Measurements from ENCODE around the gene CHRNA9.
"Not testable (repeated sequence)": the region's sequence is repeated elsewhere in the genome, so short reads cannot be mapped to it uniquely, and the experiment has no call there.

The CHRNA9 gene

DNA sequence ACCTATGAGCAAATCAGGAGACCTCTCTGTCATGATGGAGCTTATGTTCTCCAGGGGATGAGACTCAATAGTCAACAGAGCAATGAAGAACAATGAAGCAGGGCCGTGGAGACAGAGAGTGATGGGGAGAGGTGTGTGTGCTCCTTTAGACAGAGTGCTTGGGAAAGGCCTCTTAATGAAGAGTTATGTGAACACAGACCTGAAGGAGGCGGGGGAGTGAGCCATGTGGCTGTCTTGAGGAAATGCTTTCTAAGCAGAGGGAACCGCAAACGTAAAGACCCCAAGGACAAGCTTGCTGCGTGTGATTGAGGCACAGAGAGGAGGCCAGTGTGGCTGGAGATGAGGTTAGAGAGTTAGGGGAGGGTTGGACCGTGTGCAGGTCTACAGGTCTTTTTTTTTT is 53.1 kb downstream of the CHRNA9 start:
- DNase-seq (ENCODE audit: low read depth in 2 of 2), result no peak

DNA sequence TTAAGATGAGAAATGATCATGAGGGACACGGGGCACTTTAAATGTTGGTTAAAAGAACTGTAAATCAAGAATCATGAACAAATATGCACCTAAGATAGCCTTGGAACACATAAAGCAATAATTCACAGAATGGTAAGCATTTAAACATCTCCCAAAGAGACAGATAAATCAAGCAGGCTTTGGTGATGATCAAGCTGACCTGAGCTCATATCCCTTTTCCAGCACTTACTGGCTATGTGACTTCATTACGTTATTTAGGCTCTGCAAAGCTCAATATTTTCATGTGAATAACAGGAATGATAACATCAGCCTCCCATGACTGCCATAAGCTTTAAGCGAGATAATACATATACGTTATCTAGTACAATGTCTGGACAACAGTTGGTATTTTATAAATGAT is 54.9 kb downstream of the CHRNA9 start:
- DNase-seq (ENCODE audit: low read depth in 2 of 2), result no peak

DNA sequence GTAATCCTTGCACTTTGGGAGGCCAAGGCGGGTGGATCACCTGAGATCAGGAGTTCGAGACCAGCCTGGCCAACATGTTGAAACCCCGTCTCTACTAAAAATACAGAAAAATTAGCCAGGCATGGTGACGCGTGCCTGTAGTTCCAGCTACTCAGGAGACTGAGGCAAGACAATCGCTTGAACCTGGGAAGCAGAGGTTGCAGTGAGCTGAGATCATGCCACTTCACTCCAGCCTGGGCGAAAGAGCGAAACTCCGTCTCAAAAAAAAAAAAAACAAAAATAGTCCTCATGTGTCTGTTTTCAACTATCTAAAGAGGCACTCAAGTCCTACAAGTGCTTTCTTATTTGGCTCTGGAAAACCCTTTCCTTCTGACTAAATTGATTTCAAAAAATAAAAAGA is 57.1 kb downstream of the CHRNA9 start:
- DNase-seq (ENCODE audit: low read depth in 2 of 2), result not testable (repeated sequence)

DNA sequence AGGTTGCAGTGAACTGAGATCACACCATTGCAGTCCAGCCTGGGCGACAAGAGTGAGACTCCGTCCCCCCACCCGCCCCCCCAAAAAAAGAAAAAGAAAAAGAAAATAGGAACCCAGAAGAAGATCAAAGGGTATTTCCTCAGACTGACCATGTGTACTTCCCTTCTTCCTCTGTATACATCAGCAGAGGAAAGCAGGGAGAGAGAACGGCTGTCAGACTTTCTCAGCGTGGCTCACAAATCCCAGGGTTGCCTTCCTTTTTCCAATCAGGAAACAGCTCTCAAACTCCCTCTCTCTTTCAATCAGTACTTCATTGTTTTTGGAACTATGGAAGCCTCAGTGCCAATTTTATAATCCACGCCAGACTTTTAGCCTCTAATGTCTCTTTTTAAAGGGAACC is 59.1 kb downstream of the CHRNA9 start:
- DNase-seq (ENCODE audit: low read depth in 2 of 2), result no peak

DNA sequence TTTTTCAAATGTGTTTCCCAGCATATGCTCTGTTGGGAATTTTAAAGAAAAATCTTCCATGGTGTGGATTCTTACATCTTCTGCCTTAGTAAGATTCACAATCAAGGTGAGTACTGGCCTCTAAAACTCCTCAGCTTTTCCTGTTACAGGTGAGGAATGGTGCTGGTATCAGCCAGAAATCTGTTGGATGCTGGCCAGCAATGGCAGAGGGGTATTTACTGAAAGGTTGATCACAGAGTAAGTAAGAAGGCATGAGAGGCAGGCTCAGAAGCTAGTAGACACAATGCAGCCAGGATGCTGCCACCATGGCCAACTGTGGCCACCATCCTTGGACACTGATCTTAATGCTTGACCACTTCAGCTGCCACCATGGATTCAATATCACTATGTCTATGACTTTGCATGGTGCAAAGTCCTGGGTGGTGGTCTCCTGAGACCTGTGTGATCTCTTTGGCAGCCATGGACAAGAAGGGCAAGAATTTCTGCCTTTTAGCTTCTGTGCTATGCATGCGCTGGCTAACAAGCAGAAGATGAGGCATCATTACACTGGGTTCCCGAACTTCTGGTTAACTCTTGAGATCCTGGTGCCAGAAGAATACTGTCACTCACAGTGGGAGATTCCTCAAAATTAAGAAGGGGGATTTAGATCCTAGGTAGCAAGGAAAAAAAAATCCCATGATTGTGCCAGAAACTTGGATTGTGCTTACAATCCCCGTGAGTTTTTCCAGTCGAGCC is 60.2 kb downstream of the CHRNA9 start:
- no peak for DNase-seq (ENCODE audit: low read depth in 2 of 2)

DNA sequence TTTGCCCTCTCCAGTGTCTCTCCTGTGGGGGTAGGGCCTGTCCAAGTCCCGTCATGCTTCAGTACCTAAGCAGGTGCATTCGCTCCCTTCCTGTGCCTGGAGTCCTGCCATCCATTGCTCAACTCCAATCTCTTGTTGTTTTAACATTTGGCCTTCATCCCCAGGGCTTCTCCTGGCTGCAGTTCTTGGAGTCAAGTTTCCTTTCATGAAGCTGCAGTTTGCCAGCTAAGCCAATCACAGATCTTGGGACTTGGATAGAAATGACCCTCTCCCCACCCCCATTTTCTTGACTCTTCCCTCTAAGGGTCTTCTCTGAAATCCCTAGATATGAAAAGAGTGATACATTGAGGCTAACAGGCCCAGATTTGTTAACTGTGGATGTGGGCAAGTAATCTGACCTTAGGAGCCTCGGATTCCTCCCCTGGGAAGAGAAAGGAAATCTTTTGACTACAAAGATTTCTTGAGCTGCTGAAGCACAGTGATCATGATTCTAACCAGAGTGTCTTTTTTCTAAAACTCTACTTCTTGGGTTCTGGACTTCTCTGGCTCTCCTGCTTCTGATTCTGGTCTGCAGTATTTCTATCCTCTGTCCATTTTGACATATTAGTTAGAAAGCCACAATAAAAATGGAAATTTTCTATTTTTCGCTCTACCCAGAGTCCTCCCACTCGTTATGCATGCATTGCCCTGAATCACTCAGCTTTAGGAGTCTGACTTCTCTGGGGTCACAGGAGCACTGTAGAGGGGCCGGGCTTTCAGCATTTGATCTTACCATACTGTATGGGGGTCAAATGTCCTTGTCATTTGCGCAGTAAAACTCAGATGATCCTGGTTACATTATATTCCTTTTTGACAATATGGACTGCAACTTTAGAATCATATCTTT is 61.0 kb downstream of the CHRNA9 start:
- no peak for DNase-seq (ENCODE audit: low read depth in 2 of 2)

DNA sequence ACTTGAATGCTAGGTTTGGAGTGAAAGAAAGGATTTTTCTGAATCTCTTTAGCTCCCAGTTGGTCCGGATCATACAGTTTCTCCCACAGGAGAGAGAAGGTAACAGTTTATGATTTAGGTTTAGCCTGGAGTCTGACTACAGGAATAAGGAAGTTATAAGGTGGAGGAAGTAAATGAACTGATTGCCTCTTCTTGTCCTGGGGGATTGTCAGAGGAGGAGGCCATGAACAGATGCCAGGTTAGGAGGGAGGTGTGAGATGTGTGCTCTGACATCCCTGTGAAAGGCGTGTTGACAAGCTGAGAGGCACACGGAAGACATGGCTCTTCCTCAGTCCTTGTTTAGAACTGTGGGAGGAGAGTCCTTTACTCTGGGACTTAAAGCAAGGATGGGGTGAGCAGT is 64.4 kb downstream of the CHRNA9 start:
- DNase-seq (ENCODE audit: low read depth in 2 of 2), result no peak

DNA sequence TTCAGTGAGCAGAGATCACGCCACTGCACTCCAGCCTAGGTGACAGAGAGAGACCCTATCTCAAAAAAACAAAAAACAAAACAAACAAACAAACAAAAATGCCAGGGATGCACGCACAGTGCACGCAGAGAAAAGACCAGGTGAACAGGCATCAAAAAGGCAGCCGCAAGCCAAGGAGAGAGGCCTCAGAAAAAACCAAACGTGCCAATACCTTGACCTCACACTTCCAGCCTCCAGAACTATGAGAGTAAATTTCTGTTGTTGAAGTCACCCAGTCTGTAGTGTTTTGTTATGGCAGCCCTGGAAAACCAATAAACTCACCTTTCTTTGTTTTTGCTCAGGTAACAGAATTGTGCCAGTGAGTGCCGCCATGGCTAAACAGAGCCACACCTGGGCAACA is 66.0 kb downstream of the CHRNA9 start:
- DNase-seq (ENCODE audit: low read depth in 2 of 2), result no peak

DNA sequence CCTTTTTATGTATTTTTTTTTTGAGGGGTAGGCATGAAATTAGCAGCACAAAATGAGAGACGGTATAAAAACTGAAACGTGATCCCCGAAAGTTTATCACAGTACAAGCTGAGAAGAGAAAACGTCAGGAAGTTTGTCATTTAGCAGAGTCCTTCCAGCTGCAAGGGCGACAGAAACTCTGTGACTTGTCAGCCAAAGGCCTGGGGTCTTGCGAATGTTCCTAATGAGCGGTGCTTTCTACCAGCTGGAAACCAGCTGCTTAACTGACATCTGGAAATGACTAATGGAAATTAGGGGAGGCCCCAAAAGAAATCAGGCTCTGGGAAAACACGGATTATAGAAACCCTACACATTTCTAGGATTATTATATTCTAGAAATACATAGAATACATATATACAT is 66.5 kb downstream of the CHRNA9 start:
- DNase-seq (ENCODE audit: low read depth in 2 of 2), result no peak

DNA sequence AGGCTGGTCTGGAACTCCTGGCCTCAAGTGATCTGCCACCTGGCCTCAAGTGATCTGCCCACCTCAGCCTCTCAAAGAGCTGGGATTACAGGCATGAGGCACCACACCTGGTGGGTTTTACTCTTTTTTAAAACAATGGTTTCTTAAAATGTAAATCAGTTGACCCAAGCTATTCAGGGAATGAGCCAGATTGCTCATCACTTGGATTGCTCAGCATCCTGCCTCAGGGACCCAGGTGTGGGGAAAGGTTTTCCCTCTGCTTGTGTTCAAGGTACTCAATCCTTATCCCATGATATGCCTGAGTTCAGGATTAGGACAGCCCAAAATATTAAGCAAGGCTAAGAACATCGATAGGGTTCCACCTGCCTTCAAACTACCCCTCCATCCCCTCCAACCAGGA is 67.4 kb downstream of the CHRNA9 start:
- no peak for DNase-seq (ENCODE audit: low read depth in 2 of 2)

DNA sequence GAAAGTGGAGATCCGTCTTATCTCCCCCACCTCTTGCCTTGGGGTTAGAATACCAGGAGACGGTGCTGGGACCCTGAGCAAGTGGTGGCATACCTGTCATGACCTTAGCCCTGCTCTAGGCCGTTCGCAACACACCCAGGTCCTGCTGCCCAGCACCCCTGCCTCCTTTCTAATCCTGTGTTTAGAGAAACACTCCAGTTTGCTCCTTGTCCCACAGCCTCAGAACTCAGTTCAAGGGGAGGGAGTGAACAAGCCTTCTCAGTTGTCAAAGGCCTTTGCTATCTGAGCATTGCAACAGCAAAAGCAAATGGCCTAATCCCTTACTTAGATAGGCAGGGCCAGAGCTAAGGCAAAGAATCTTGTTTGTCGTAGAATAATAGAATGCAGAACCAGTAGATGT is 67.9 kb downstream of the CHRNA9 start:
- DNase-seq (ENCODE audit: low read depth in 2 of 2), result no peak

Measured in fibroblast of skin of left quadriceps (primary cell).